OCI-LY1 (cell line): ENCODE results near the gene GAD1.

ENCODE experiments used
- H2AFZ ChIP-seq: fragments of 200-600 bp; sonication (generic), shearing (Covaris generic); 2 replicates; pipeline ENCODE4 v1.6.0; 2014; ENCODE audit warnings: antibody characterized with exemption, mild to moderate bottlenecking, low read length
- H3F3A ChIP-seq: fragments of 200-600 bp; sonication (generic), shearing (Covaris generic); 2 replicates; pipeline ENCODE4 v1.6.0; 2014; ENCODE audit warnings: mild to moderate bottlenecking, antibody characterized with exemption, low read length, moderate library complexity; ENCODE audit not compliant: insufficient read depth
- H3K27ac ChIP-seq: fragments of 200-600 bp; sonication (generic); 2 replicates; pipeline ENCODE4 v1.5.1; 2014; ENCODE audit warnings: low read length, mixed run types, mild to moderate bottlenecking, low read depth; ENCODE audit not compliant: poor library complexity, severe bottlenecking
- H3K27me3 ChIP-seq: fragments of 200-600 bp; sonication (generic); 2 replicates; pipeline ENCODE4 v1.6.0; 2014; ENCODE audit warnings: antibody characterized with exemption, mild to moderate bottlenecking, low read length, moderate library complexity; ENCODE audit not compliant: insufficient read depth
- H3K36me3 ChIP-seq: fragments of 200-600 bp; sonication (generic); 2 replicates; pipeline ENCODE4 v1.6.1; 2014; ENCODE audit warnings: mild to moderate bottlenecking, antibody characterized with exemption, low read length, moderate library complexity, mixed read lengths; ENCODE audit not compliant: insufficient read depth
- H3K4me1 ChIP-seq: fragments of 200-600 bp; sonication (generic); 2 replicates; pipeline ENCODE4 v1.5.1; 2014; ENCODE audit warnings: mild to moderate bottlenecking, low read length, moderate library complexity; ENCODE audit not compliant: insufficient read depth, severe bottlenecking
- H3K4me2 ChIP-seq: fragments of 200-600 bp; sonication (generic), shearing (Covaris generic); 2 replicates; pipeline ENCODE4 v1.6.1; 2014; ENCODE audit warnings: low read length
- H3K4me3 ChIP-seq: fragments of 200-600 bp; sonication (generic); 2 replicates; pipeline ENCODE4 v1.5.1; 2014; ENCODE audit warnings: low read length, low read depth, mild to moderate bottlenecking, mixed read lengths; ENCODE audit not compliant: poor library complexity, severe bottlenecking
- H3K79me2 ChIP-seq: fragments of 200-600 bp; shearing (Covaris generic); 2 replicates; pipeline ENCODE4 v1.6.1; 2016; ENCODE audit warnings: mixed run types, low read length, mixed read lengths; ENCODE audit not compliant: insufficient read depth
- H3K9ac ChIP-seq: fragments of 200-600 bp; sonication (generic), shearing (Covaris generic); 2 replicates; pipeline ENCODE4 v1.6.1; 2014; ENCODE audit warnings: mild to moderate bottlenecking, low read length, mixed read lengths
- H3K9me2 ChIP-seq: fragments of 200-600 bp; sonication (generic), shearing (Covaris generic); 2 replicates; pipeline ENCODE4 v1.6.1; 2014; ENCODE audit warnings: low read depth, mild to moderate bottlenecking, low read length, mixed read lengths
- H3K9me3 ChIP-seq: fragments of 200-600 bp; shearing (Covaris generic); 2 replicates; pipeline ENCODE4 v1.6.1; 2014; ENCODE audit warnings: low read length, mixed read lengths
- H4K20me1 ChIP-seq: fragments of 200-600 bp; sonication (generic), shearing (Covaris generic); 2 replicates; pipeline ENCODE4 v1.6.0; 2016; ENCODE audit warnings: mild to moderate bottlenecking, low read length; ENCODE audit not compliant: insufficient read depth
- CTCF ChIP-seq: fragments of 200-600 bp; sonication (generic), shearing (Covaris generic); IDR thresholded peaks from 2 replicates; pipeline ENCODE4 v1.5.1; 2017; ENCODE audit warnings: mild to moderate bottlenecking, antibody characterized with exemption, low read length, moderate library complexity, mixed read lengths
- EZH2 ChIP-seq: fragments of 200-600 bp; sonication (generic), shearing (Covaris generic); IDR thresholded peaks from 2 replicates; pipeline ENCODE4 v1.8.0; 2017; ENCODE audit warnings: borderline replicate concordance, mixed run types, mild to moderate bottlenecking, antibody characterized with exemption, low read length, moderate library complexity, mixed read lengths

GAD1 gene

GRCh38 chr2:170905864-170906263, 89.2 kb downstream of the GAD1 start:
- Histone ChIP-seq H4K20me1 (no peaks in the 10 kb centered on the region), H3K4me3 (no peak overlapping the region), H3K27ac (no peak overlapping the region), H3K27me3 (no peaks in the 10 kb centered on the region), H3K9me2 (no peaks in the 10 kb centered on the region), H3K4me2 (no peak overlapping the region), H3K79me2 (no peaks in the 10 kb centered on the region), H3K36me3 (no peaks in the 10 kb centered on the region), H3K9me3 (peaks cover 6% of the 10 kb centered on the region; the same call in 1 of the 2 replicates), H3K9ac (no peak overlapping the region), H2AFZ (no peak overlapping the region), H3F3A (no peaks in the 10 kb centered on the region), H3K4me1 (no peaks in the 10 kb centered on the region)
- TF ChIP-seq EZH2 (no peak), CTCF (no peak)
